Liver (tissue), 9 donors: ENCODE data around the gene ISM1. TPM values are rescaled to one million over a fixed set of nuclear protein-coding genes. Genes with fewer than 3 reads are reported as not detected.
A peak's percentile ranks its signal among the peaks of the same experiment; 100 is the strongest.

ENCODE experiments used
- DNase-seq: peaks from one replicate; pipeline ENCODE4 v3.0.0-alpha.2; 2017; ENCODE audit warnings: low spot score
- H3K27ac ChIP-seq, 2 donors: one replicate each; pipeline ENCODE4 v1.7.0; 2013; ENCODE audit warnings: inconsistent platforms in 2 of 2, low read length in 2 of 2, control low read depth in 1 of 2, low read depth in 1 of 2, mild to moderate bottlenecking in 1 of 2
- H3K27me3 ChIP-seq, 4 donors: one replicate each; pipeline versions ENCODE4 v1.6.1 to v1.7.0; 2013; ENCODE audit warnings: low read length in 3 of 4, inconsistent platforms in 1 of 4, mild to moderate bottlenecking in 1 of 4, moderate library complexity in 1 of 4; ENCODE audit not compliant: control insufficient read depth in 4 of 4, insufficient read depth in 4 of 4
- H3K36me3 ChIP-seq, 4 donors: one replicate each; pipeline versions ENCODE4 v1.6.1 to v1.7.0; 2013; ENCODE audit warnings: low read length in 3 of 4, mild to moderate bottlenecking in 3 of 4, low read depth in 1 of 4, moderate library complexity in 1 of 4; ENCODE audit not compliant: control insufficient read depth in 4 of 4, insufficient read depth in 3 of 4
- H3K4me1 ChIP-seq, 4 donors: one replicate each; pipeline versions ENCODE4 v1.6.1 to v1.7.0; 2013; ENCODE audit warnings: low read length in 3 of 4, mild to moderate bottlenecking in 3 of 4, moderate library complexity in 1 of 4; ENCODE audit not compliant: control insufficient read depth in 4 of 4, insufficient read depth in 4 of 4
- H3K4me3 ChIP-seq, 3 donors: one replicate each; pipeline versions ENCODE4 v1.6.1 to v1.7.0; 2013; ENCODE audit warnings: low read length in 3 of 3, control low read depth in 1 of 3, low read depth in 1 of 3, mild to moderate bottlenecking in 1 of 3
- H3K9ac ChIP-seq, 2 donors: one replicate each; pipeline ENCODE4 v1.7.0; 2013; ENCODE audit warnings: low read length in 2 of 2, mild to moderate bottlenecking in 2 of 2, moderate library complexity in 2 of 2, control low read depth in 1 of 2, low read depth in 1 of 2
- H3K9me3 ChIP-seq, 4 donors: one replicate each; pipeline versions ENCODE4 v1.6.1 to v1.7.0; 2013; ENCODE audit warnings: low read length in 3 of 4; ENCODE audit not compliant: control insufficient read depth in 4 of 4
- EGR1 ChIP-seq, 2 donors: IDR thresholded peaks; 2 replicates each; pipeline ENCODE4 v1.6.1; 2016 to 2018; ENCODE audit warnings: antibody characterized with exemption in 2 of 2, low read depth in 2 of 2
- FOXA1 ChIP-seq: IDR thresholded peaks from 2 replicates; pipeline ENCODE4 v1.6.1; 2016; ENCODE audit warnings: antibody characterized with exemption
- GABPA ChIP-seq, 2 donors: IDR thresholded peaks in 1 of 2; conservative IDR thresholded peaks in 1 of 2; 2 replicates each; pipeline ENCODE4 v1.6.1; 2016; ENCODE audit warnings: antibody characterized with exemption in 2 of 2, mild to moderate bottlenecking in 1 of 2, moderate library complexity in 1 of 2
- HNF4A ChIP-seq, 2 donors: conservative IDR thresholded peaks; 2 replicates each; pipeline ENCODE4 v1.6.1; 2016; ENCODE audit warnings: antibody characterized with exemption in 2 of 2, mild to moderate bottlenecking in 2 of 2
- JUND ChIP-seq, 2 donors: IDR thresholded peaks; 2 replicates each; pipeline ENCODE4 v1.6.1; 2016; ENCODE audit warnings: antibody characterized with exemption in 2 of 2
- NR2F2 ChIP-seq: IDR thresholded peaks from 2 replicates; pipeline ENCODE4 v1.6.1; 2016; ENCODE audit warnings: antibody characterized with exemption
- RAD21 ChIP-seq, 2 donors: IDR thresholded peaks; 2 replicates each; pipeline ENCODE4 v1.6.1; 2016; ENCODE audit warnings: antibody characterized with exemption in 2 of 2, mild to moderate bottlenecking in 2 of 2
- RXRA ChIP-seq, 2 donors: IDR thresholded peaks; 2 replicates each; pipeline ENCODE4 v1.6.1; 2017 to 2018; ENCODE audit warnings: antibody characterized with exemption in 2 of 2, mild to moderate bottlenecking in 1 of 2
- SP1 ChIP-seq: IDR thresholded peaks from 2 replicates; pipeline ENCODE4 v1.6.1; 2018; ENCODE audit warnings: antibody characterized with exemption, mild to moderate bottlenecking
- TAF1 ChIP-seq: conservative IDR thresholded peaks from 2 replicates; pipeline ENCODE4 v1.6.1; 2016; ENCODE audit warnings: antibody characterized with exemption, mild to moderate bottlenecking
- YY1 ChIP-seq: IDR thresholded peaks from 2 replicates; pipeline ENCODE4 v1.6.1; 2016; ENCODE audit warnings: antibody characterized with exemption, mild to moderate bottlenecking
- WGBS: extraction: QIAGEN DNeasy Blood & Tissue Kit; methylation state at CpG from one replicate; pipeline ENCODE4 v1.1.7; 2013; 5-methylcytosine and 5-hydroxymethylcytosine counted together
- polyA plus RNA-seq, 2 donors: library from polyadenylated mRNA; stranded (reverse) in 1 of 2; unstranded in 1 of 2; fragments of 200-250 nt in 1 of 2; fragments of >200 nt in 1 of 2; fragmentation: Nextera tagmentation in 1 of 2; extraction: Ambion mirVana in 1 of 2; gene quantifications; one replicate each; pipeline versions ENCODE4 v1.2.1 to v1.2.3, GENCODE V29; 2013 to 2015
- total RNA-seq, 2 donors: library from RNA; depleted of rRNA; stranded (reverse); fragments of >200 nt; gene quantifications; one replicate each; pipeline ENCODE4 v1.2.3, GENCODE V29; 2014
- TF ChIP-seq, protein P1 (sequence below): IDR thresholded peaks from 2 replicates; pipeline ENCODE4 v1.6.1; 2016; ENCODE audit warnings: antibody characterized with exemption, mild to moderate bottlenecking
- TF ChIP-seq, protein P2 (sequence below): IDR thresholded peaks from 2 replicates; pipeline ENCODE4 v1.6.1; 2016; ENCODE audit warnings: antibody characterized with exemption
- TF ChIP-seq, protein P3 (sequence below): IDR thresholded peaks from 2 replicates; pipeline ENCODE4 v1.6.1; 2016; ENCODE audit warnings: antibody characterized with exemption
- TF ChIP-seq, protein P4 (sequence below): fragments of 150-350 bp; IDR thresholded peaks from 2 replicates; pipeline ENCODE4 v1.5.1; 2017; ENCODE audit warnings: improper control_type of control experiment, low read depth, low read length; ENCODE audit not compliant: missing input control
- donor health status: healthy.
- donor health status: healthy.
- donor health status: healthy.
- donor health status: healthy.
- donor health status: healthy.

The ISM1 gene
- total and polyA plus RNA-seq, 4 donors = 0.82 to 6.4 (median 1.2) TPM; not detected in 1

DNA sequence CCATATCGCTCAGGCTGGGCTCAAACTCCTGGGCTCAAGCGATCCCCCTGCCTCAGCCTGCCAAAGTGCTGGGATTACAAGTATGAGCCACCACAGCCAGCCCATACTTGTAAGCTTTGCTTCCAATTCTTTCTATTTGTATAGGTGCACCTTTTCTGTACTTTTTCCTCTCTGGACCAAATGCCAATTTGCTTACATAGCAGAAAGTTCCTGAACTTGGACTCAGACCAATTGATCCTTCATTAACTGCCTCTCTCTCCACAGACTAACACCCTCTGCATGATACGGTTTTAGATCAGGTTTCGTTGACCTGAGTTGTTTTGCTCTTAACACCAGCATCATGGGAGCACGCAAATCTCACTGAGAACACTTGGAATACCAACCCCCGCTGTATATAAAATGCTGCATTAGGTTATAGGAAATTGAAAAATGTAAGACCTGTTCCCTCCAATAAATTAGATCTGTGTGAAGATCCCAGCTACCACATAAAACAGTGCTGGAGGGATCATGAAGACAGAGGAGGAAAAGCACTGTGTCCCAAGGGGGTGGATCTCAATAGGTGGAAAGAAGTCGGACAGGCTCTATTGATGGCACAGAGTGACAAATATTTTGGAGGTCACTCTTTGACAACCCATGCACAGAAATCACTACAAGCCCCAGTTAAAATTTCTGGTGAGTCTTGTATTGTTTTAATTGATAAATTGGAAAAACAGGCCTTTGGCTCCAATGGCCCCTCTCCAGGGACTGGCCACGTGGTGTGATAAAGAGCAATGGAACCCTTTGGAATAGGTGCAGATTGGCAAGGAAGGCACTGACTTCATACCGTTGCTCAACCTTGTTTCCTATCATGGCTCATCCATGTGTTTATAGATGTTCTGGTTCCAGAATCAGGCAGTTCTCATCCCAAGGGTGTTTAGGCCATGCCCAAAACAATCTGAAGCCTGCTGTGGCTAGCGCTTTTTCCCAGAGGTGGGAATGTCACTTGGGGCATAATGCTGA is 51.2 kb downstream of the ISM1 start (continued):
- TF ChIP-seq, protein P1, sequence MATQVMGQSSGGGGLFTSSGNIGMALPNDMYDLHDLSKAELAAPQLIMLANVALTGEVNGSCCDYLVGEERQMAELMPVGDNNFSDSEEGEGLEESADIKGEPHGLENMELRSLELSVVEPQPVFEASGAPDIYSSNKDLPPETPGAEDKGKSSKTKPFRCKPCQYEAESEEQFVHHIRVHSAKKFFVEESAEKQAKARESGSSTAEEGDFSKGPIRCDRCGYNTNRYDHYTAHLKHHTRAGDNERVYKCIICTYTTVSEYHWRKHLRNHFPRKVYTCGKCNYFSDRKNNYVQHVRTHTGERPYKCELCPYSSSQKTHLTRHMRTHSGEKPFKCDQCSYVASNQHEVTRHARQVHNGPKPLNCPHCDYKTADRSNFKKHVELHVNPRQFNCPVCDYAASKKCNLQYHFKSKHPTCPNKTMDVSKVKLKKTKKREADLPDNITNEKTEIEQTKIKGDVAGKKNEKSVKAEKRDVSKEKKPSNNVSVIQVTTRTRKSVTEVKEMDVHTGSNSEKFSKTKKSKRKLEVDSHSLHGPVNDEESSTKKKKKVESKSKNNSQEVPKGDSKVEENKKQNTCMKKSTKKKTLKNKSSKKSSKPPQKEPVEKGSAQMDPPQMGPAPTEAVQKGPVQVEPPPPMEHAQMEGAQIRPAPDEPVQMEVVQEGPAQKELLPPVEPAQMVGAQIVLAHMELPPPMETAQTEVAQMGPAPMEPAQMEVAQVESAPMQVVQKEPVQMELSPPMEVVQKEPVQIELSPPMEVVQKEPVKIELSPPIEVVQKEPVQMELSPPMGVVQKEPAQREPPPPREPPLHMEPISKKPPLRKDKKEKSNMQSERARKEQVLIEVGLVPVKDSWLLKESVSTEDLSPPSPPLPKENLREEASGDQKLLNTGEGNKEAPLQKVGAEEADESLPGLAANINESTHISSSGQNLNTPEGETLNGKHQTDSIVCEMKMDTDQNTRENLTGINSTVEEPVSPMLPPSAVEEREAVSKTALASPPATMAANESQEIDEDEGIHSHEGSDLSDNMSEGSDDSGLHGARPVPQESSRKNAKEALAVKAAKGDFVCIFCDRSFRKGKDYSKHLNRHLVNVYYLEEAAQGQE = peak; percentile 61
- TF ChIP-seq JUND (IDR thresholded peaks at IDR 0.05) = peak; percentile 14 to 85
- TF ChIP-seq EGR1 (IDR thresholded peaks at IDR 0.05; ENCODE audit: low read depth in 2 of 2) = peak in 1 of 2 donors; percentile 73

DNA sequence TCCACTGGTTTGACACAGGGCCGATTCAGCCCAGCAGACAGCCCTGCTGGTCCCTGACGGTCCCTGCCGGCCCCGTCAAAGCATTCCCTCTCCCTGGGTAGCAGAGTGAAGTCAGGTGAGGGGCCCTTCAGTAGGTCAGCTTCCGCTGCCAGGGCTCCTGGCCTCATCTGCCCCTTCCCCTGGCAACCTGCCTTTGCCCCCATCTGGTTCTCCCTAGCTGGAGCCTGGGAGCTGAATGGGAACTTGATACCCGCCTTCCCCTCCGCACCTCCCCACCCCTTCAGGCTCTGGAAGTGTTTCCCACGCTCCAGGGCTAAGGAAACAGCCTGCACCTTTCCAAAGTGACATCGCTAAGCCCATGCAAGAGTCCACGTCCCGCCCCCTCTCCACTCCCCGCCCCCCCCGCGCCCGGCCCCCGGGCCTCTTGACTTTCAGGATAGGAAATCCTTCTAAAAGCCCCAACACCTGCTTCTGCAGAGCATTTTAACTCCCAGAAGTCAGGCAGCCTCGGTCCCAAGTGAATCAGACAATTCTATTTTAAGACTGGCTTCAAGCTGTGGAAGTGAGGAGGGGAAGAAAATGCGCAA is 53.3 kb downstream of the ISM1 start:
- DNase-seq = no peak
- Histone ChIP-seq H3K9ac (no peak overlapping the region), H3K4me3 (no peak overlapping the region), H3K27ac (peak overlapping the region; percentile 31 to 61), H3K9me3 (no peaks in the 10 kb centered on the region), H3K27me3 (no peaks in the 10 kb centered on the region), H3K36me3 (no peaks in the 10 kb centered on the region), H3K4me1 (peaks cover 12 to 29% (median 18%) of the 10 kb centered on the region in 4 donors)
- WGBS = 56% methylated on average over 18 of the region's 18 CpGs
- TF ChIP-seq, protein P2, sequence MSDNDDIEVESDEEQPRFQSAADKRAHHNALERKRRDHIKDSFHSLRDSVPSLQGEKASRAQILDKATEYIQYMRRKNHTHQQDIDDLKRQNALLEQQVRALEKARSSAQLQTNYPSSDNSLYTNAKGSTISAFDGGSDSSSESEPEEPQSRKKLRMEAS = no peak
- TF ChIP-seq, protein P3, sequence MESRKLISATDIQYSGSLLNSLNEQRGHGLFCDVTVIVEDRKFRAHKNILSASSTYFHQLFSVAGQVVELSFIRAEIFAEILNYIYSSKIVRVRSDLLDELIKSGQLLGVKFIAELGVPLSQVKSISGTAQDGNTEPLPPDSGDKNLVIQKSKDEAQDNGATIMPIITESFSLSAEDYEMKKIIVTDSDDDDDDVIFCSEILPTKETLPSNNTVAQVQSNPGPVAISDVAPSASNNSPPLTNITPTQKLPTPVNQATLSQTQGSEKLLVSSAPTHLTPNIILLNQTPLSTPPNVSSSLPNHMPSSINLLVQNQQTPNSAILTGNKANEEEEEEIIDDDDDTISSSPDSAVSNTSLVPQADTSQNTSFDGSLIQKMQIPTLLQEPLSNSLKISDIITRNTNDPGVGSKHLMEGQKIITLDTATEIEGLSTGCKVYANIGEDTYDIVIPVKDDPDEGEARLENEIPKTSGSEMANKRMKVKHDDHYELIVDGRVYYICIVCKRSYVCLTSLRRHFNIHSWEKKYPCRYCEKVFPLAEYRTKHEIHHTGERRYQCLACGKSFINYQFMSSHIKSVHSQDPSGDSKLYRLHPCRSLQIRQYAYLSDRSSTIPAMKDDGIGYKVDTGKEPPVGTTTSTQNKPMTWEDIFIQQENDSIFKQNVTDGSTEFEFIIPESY = no peak
- TF ChIP-seq FOXA1 = no peak
- TF ChIP-seq RXRA (IDR thresholded peaks at IDR 0.05) = no peak
- TF ChIP-seq, protein P1 = no peak
- TF ChIP-seq, protein P4, sequence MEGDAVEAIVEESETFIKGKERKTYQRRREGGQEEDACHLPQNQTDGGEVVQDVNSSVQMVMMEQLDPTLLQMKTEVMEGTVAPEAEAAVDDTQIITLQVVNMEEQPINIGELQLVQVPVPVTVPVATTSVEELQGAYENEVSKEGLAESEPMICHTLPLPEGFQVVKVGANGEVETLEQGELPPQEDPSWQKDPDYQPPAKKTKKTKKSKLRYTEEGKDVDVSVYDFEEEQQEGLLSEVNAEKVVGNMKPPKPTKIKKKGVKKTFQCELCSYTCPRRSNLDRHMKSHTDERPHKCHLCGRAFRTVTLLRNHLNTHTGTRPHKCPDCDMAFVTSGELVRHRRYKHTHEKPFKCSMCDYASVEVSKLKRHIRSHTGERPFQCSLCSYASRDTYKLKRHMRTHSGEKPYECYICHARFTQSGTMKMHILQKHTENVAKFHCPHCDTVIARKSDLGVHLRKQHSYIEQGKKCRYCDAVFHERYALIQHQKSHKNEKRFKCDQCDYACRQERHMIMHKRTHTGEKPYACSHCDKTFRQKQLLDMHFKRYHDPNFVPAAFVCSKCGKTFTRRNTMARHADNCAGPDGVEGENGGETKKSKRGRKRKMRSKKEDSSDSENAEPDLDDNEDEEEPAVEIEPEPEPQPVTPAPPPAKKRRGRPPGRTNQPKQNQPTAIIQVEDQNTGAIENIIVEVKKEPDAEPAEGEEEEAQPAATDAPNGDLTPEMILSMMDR = no peak
- TF ChIP-seq SP1 = no peak
- TF ChIP-seq GABPA (IDR thresholded peaks at IDR 0.05 in 1 of 2, conservative IDR thresholded peaks at IDR 0.05 in 1 of 2) = no peak
- no peak for TF ChIP-seq TAF1
- TF ChIP-seq YY1 = no peak
- no peak for TF ChIP-seq JUND (IDR thresholded peaks at IDR 0.05)
- no peak for TF ChIP-seq NR2F2
- TF ChIP-seq EGR1 (IDR thresholded peaks at IDR 0.05; ENCODE audit: low read depth in 2 of 2) = no peak
- no peak for TF ChIP-seq HNF4A (conservative IDR thresholded peaks at IDR 0.05)
- TF ChIP-seq RAD21 (IDR thresholded peaks at IDR 0.05) = no peak
